ENCODE results near the gene ATN1.

- TF ChIP-seq CTCF (IDR thresholded peaks at IDR 0.05) (no peak), POLR2A (IDR thresholded peaks at IDR 0.05) (no peak)
Observed at GRCh38 chr12:6945613-6946012, 17.9 kb downstream of the ATN1 start.
